Peyer's patch (tissue), 4 donors: ENCODE data around the gene IGSF8.

ENCODE experiments used
- POLR2A ChIP-seq, 2 donors: fragments of 450-650 bp; IDR thresholded peaks; one replicate each; pipeline ENCODE4 v1.5.1; 2017; ENCODE audit warnings: antibody characterized with exemption in 2 of 2, mild to moderate bottlenecking in 2 of 2, moderate library complexity in 2 of 2
- TF ChIP-seq, protein P1 (sequence below), 6 experiments: fragments of 450-650 bp in 4 of 6; fragments of 200-600 bp in 2 of 6; sonication (generic) in 1 of 6; IDR thresholded peaks; one replicate each; pipeline ENCODE4 v1.5.1; 2017 to 2019; ENCODE audit warnings: antibody characterized with exemption in 6 of 6, mild to moderate bottlenecking in 3 of 6, moderate library complexity in 1 of 6

DNA sequence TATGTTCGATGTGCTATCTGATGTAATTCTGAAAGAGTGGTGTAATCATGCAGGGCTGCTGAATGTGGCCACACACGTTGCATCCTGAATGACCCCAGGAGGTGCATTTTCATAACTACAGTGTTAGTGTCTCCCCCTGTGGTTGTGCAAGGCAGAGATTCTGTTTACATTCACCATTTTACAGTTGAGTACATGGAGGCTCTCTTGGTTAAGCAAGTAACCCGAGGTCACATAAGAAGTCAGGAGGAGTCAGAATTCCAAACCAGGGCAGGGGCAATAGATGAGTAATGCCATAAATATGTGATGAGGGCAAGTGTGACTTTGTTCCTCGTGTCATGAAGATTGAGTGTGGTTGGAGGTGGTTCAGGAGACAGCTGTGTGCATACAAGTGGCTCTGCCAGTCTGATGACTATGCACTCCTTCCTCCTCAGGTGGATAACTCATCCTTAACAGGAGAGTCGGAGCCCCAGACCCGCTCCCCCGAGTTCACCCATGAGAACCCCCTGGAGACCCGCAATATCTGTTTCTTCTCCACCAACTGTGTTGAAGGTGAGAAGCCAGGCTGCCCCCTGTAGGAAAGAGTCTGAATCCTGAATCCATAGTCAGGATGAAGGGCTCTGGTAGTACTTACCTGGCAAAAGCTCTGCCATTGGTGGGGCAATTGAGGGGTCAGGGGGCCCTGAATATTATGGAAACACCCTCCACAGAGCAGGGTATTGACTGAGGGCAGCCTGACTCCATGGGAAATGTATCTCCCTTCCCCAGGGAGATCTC lies 26.5 kb upstream of the IGSF8 start:
- TF ChIP-seq, protein P1, sequence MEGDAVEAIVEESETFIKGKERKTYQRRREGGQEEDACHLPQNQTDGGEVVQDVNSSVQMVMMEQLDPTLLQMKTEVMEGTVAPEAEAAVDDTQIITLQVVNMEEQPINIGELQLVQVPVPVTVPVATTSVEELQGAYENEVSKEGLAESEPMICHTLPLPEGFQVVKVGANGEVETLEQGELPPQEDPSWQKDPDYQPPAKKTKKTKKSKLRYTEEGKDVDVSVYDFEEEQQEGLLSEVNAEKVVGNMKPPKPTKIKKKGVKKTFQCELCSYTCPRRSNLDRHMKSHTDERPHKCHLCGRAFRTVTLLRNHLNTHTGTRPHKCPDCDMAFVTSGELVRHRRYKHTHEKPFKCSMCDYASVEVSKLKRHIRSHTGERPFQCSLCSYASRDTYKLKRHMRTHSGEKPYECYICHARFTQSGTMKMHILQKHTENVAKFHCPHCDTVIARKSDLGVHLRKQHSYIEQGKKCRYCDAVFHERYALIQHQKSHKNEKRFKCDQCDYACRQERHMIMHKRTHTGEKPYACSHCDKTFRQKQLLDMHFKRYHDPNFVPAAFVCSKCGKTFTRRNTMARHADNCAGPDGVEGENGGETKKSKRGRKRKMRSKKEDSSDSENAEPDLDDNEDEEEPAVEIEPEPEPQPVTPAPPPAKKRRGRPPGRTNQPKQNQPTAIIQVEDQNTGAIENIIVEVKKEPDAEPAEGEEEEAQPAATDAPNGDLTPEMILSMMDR (IDR thresholded peaks at IDR 0.05) = no peak
- TF ChIP-seq POLR2A (IDR thresholded peaks at IDR 0.05) = no peak
